ENCODE measurements around the gene HAUS2. TPM values are rescaled to one million over a fixed set of nuclear protein-coding genes. Genes with fewer than 3 reads are reported as not detected.

The HAUS2 gene
- 8.7 and 26.6 TPM in 2 replicates for total RNA-seq

GRCh38 chr15:42548249-42549031 is at the start of gene HAUS2, which contains the start of gene LRRC57:
TSS of gene HAUS2 (plus strand) at chr15:42548838. CDS start at chr15:42548873, 35 bp downstream.
TSS of gene LRRC57 (minus strand) at chr15:42548793. CDS start at chr15:42548434, 359 bp downstream.

GRCh38 chr15:42575188-42576039 is 26.8 kb downstream of the HAUS2 start, which contains the start of gene STARD9:
TSS of gene STARD9 (plus strand) at chr15:42575606. CDS start at chr15:42575716, 110 bp downstream.

Other genes starting within 250 kb of the HAUS2 start
- gene CAPN3, start 189.3 kb upstream of the HAUS2 start, total RNA-seq, result 0.98 and 2.4 TPM in 2 replicates
- gene ZNF106, start 57.7 kb upstream of the HAUS2 start, total RNA-seq, result 42.9 and 44.3 TPM in 2 replicates
- gene SNAP23, start 53.2 kb upstream of the HAUS2 start, total RNA-seq, result 44.9 and 48.7 TPM in 2 replicates
- gene LRRC57, start within 50 bp of the HAUS2 start, total RNA-seq, result 6.5 and 7.8 TPM in 2 replicates
- 1.8 and 2.4 TPM in 2 replicates for gene STARD9, start 26.8 kb downstream of the HAUS2 start, total RNA-seq
- 9.3 and 10.9 TPM in 2 replicates for gene CDAN1, start 188.3 kb downstream of the HAUS2 start, total RNA-seq

Measured in cardiac ventricle fibroblast (primary cell).